Fibroblast of mammary gland (primary cell): ENCODE measurements around the gene PAQR3.

Source experiments
- DNase-seq: peaks from one replicate; pipeline ENCODE4 v3.0.0-alpha.2; 2010; ENCODE audit warnings: low read depth
- H3K4me3 ChIP-seq: 2 replicates; pipeline ENCODE4 v1.5.1; 2011; ENCODE audit warnings: low read depth, mild to moderate bottlenecking, low read length, moderate library complexity; ENCODE audit not compliant: control insufficient read depth
- TF ChIP-seq, protein P1 (sequence below): conservative IDR thresholded peaks from 2 replicates; pipeline ENCODE4 v1.5.1; 2011; ENCODE audit warnings: low read depth, low read length, inconsistent platforms; ENCODE audit not compliant: control insufficient read depth, insufficient read depth

Gene PAQR3

DNA sequence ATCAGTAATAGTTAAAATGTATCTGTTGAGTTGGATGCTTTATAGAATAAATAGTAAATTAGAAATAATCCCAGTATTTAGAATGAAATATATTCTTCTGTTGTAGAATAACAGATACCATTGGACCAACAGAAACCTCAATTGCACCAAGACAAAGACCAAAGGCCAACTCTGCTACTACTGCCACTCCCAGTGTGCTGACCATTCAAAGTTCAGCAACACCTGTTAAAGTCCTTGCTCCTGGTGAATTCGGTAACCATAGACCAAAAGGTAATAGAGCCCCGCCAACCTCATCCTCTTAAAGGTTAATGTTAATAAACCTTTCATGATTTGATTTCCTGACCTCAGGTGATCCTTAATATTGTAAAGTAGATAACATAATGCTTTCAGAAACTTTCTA lies 73.8 kb downstream of the PAQR3 start:
- H3K4me3 ChIP-seq = no peak overlapping the region
- DNase-seq = no peak
- TF ChIP-seq, protein P1, sequence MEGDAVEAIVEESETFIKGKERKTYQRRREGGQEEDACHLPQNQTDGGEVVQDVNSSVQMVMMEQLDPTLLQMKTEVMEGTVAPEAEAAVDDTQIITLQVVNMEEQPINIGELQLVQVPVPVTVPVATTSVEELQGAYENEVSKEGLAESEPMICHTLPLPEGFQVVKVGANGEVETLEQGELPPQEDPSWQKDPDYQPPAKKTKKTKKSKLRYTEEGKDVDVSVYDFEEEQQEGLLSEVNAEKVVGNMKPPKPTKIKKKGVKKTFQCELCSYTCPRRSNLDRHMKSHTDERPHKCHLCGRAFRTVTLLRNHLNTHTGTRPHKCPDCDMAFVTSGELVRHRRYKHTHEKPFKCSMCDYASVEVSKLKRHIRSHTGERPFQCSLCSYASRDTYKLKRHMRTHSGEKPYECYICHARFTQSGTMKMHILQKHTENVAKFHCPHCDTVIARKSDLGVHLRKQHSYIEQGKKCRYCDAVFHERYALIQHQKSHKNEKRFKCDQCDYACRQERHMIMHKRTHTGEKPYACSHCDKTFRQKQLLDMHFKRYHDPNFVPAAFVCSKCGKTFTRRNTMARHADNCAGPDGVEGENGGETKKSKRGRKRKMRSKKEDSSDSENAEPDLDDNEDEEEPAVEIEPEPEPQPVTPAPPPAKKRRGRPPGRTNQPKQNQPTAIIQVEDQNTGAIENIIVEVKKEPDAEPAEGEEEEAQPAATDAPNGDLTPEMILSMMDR = no peak

DNA sequence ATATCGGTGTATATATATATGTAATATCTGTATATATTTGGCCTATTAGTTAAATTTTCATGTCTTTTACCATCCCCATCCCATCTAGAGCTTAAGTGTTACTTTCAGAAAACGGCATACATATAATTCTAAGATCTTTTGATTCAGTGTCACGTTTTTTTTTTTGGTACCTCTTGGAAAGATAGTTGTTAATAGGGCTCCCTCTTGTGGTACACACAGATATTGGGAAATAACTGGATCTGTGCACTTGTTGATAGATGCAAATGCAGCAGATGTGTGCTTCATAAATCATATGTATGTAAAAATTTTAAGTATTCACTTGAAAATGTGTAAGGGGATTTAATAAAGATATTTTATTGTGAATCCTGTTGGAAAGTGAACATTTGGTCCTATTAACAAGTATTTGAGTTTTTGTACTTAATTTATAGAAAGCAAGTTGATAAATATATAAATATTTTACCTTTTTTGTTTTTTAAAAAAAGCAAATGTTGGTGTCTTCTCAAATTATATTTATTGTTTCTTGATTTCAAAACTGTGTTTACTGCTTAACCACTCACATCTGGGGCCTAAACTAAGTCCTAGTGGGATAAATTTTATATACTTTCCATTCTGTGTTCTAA lies 74.7 kb downstream of the PAQR3 start:
- H3K4me3 ChIP-seq = no peak overlapping the region
- peak; percentile 90 for DNase-seq
- TF ChIP-seq, protein P1 = peak; percentile 69

- TF ChIP-seq, protein P1 = no peak
- no peak overlapping the region for H3K4me3 ChIP-seq
- no peak for DNase-seq
Observed at GRCh38 chr4:78863991-78864390, 75.2 kb downstream of the PAQR3 start.

- DNase-seq = no peak
- TF ChIP-seq, protein P1 = no peak
- no peak overlapping the region for H3K4me3 ChIP-seq
Observed at GRCh38 chr4:78863254-78863869, 75.9 kb downstream of the PAQR3 start.

GRCh38 chr4:78862314-78862737 lies 76.9 kb downstream of the PAQR3 start:
- DNase-seq = no peak
- TF ChIP-seq, protein P1 = no peak
- no peak overlapping the region for H3K4me3 ChIP-seq
